ENCODE measurements around the gene NAA25.
A peak's percentile ranks its signal among the peaks of the same experiment; 100 is the strongest.
"Not testable (repeated sequence)": the region's sequence is repeated elsewhere in the genome, so short reads cannot be mapped to it uniquely, and the experiment has no call there.

The NAA25 gene

GRCh38 chr12:112116232-112117060, 7.9 kb upstream of the NAA25 start:
- DNase-seq, result no peak

GRCh38 chr12:112115259-112116045, 6.9 kb upstream of the NAA25 start:
- DNase-seq, result no peak

GRCh38 chr12:112112409-112113133, 4.0 kb upstream of the NAA25 start:
- no peak for DNase-seq

DNA sequence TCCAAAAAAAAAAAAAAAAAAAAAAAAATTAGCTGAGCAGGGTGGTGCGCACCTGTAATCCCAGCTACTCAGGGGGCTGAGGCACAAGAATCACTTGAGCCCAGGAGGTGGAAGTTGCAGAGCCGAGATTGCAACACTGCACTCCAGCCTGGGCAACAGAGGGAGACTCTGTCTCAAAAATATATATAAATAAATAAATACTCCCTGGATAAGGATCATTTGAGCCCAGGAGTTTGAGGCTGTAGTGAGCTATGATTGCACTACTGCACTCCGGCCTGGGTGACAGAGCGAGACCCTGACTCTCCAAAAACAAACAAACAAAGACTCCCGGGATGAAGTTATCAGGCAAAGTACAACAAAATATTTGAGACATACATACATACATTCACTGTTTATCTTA, 3.3 kb upstream of the NAA25 start:
- no peak for DNase-seq

- DNase-seq, result not testable (repeated sequence)
Measured at GRCh38 chr12:112110787-112111662, 2.4 kb upstream of the NAA25 start.

GRCh38 chr12:112107306-112108201, 1.0 kb downstream of the NAA25 start:
- DNase-seq, result no peak

GRCh38 chr12:112105891-112106290, 2.7 kb downstream of the NAA25 start:
- DNase-seq, result no peak

GRCh38 chr12:112103758-112104503, 4.7 kb downstream of the NAA25 start:
- no peak for DNase-seq

GRCh38 chr12:112102746-112103145, 5.8 kb downstream of the NAA25 start:
- not testable (repeated sequence) for DNase-seq

- DNase-seq, result no peak
Measured at GRCh38 chr12:112102127-112102526, 6.5 kb downstream of the NAA25 start.

- DNase-seq, result not testable (repeated sequence)
Measured at GRCh38 chr12:112100500-112100899, 8.1 kb downstream of the NAA25 start.

GRCh38 chr12:112097641-112098040, 10.9 kb downstream of the NAA25 start:
- DNase-seq, result peak; percentile 36

- peak; percentile 89 for DNase-seq
Measured at GRCh38 chr12:112096667-112097066, 11.9 kb downstream of the NAA25 start.

- no peak for DNase-seq
Measured at GRCh38 chr12:112096070-112096469, 12.5 kb downstream of the NAA25 start.

DNA sequence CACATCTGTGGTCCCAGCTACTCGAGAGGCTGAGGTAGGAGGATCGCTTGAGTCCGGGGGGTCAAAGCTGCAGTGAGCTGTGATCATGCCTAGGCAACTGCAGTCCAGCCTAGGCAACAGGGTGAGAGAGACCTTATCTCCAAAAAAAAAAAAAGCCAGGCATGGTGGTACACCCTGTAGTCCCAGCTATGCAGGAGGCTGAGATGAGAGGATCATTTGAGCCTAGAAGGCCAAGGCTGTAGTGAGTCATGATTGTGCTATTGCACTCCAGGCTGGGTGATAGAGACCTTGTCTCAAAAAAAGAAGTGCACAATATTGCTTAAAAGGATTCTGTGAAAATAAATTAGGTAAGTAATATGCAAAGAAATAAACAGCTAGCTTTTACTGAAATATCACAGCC, 17.0 kb downstream of the NAA25 start:
- no peak for DNase-seq

DNA sequence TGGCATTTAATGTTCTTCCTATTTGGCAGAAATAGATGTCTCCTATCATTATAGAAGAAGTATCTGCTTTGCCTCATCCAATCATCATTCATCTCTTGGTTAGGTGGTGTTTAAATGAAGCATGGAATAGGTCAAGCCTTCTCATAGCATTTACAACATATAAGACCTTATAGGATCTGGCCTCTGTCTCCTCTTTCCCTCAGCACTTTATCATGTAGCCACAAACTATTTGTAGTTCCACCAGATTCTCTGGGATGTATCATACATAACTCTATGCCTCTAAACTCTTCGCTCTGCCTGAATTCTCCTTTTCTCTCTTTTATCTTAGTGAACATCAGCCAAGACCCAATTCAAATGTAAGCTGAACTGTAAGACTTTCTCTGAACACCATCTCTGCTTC, 20.7 kb downstream of the NAA25 start:
- DNase-seq, result no peak

- no peak for DNase-seq
Measured at GRCh38 chr12:112087055-112087850, 21.3 kb downstream of the NAA25 start.

DNA sequence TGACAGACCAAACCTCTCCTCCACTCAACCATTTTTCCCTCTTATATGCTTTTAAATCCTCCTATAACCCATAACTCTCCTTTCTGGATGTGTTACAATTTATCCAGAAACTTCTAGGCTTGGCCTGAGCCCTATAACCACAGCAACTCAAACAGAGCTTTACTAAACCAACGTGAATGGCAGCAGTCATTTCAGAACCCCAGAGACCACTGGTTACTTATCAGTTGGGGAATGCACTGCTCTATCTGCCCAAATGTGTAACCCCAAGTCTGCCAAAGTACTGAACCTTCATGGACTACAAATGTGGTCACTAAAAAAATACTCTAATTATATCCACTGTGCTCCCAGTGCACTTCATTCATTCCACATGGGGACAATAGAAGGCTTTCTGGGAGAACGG, 42.0 kb downstream of the NAA25 start:
- DNase-seq, result no peak

- DNase-seq, result no peak
Measured at GRCh38 chr12:112063273-112063672, 45.3 kb downstream of the NAA25 start.

- no peak for DNase-seq
Measured at GRCh38 chr12:112061137-112061536, 47.4 kb downstream of the NAA25 start.
